Measurements from ENCODE around the gene MT1M.
A peak's percentile ranks its signal among the peaks of the same experiment; 100 is the strongest.

MT1M gene

GRCh38 chr16:56591377-56592060, 40.9 kb upstream of the MT1M start:
- in situ Hi-C loops (cut with HindIII; ENCODE audit: low pct_ligation_motif_present, low sequenced_read_pairs): no loop called here
- no peak for DNase-seq
- TF ChIP-seq, protein P1, sequence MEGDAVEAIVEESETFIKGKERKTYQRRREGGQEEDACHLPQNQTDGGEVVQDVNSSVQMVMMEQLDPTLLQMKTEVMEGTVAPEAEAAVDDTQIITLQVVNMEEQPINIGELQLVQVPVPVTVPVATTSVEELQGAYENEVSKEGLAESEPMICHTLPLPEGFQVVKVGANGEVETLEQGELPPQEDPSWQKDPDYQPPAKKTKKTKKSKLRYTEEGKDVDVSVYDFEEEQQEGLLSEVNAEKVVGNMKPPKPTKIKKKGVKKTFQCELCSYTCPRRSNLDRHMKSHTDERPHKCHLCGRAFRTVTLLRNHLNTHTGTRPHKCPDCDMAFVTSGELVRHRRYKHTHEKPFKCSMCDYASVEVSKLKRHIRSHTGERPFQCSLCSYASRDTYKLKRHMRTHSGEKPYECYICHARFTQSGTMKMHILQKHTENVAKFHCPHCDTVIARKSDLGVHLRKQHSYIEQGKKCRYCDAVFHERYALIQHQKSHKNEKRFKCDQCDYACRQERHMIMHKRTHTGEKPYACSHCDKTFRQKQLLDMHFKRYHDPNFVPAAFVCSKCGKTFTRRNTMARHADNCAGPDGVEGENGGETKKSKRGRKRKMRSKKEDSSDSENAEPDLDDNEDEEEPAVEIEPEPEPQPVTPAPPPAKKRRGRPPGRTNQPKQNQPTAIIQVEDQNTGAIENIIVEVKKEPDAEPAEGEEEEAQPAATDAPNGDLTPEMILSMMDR (IDR thresholded peaks at IDR 0.05; ENCODE audit: low read depth, low read length, missing control alignments): no peak
- H3K36me3 ChIP-seq (replicated peaks): no peaks in the 10 kb centered on the region
- H3K27me3 ChIP-seq (replicated peaks): peaks cover 23% of the 10 kb centered on the region
- no peak overlapping the region for H3K4me3 ChIP-seq (ENCODE audit: low read depth, low read length)
- no peak overlapping the region for H3K27ac ChIP-seq

GRCh38 chr16:56593573-56594291, 38.7 kb upstream of the MT1M start:
- TF ChIP-seq, protein P1 (IDR thresholded peaks at IDR 0.05; ENCODE audit: low read depth, low read length, missing control alignments): no peak
- Histone ChIP-seq H3K4me3 (ENCODE audit: low read depth, low read length) (no peak overlapping the region), H3K27ac (no peak overlapping the region), H3K36me3 (replicated peaks) (no peaks in the 10 kb centered on the region), H3K27me3 (replicated peaks) (peaks cover 18% of the 10 kb centered on the region)
- in situ Hi-C loops (cut with HindIII; ENCODE audit: low pct_ligation_motif_present, low sequenced_read_pairs): no loop called here
- no peak for DNase-seq

DNA sequence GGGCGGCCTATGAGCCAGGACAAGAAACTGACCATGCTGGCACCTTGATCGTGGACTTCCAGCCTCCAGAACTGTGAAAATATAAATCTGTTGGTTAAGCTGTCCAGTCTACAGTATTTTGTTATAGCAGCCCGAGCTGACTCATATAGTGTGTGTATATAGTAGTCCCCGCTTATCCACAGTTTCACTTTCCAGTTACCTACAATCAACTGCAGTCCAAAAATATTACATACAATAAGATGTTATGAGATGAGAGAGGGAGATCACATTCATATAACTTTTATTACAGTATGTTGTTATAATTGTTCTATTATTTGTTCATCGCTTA, 38.2 kb upstream of the MT1M start:
- in situ Hi-C loops (cut with HindIII; ENCODE audit: low pct_ligation_motif_present, low sequenced_read_pairs): no loop called here
- Histone ChIP-seq H3K36me3 (replicated peaks) (no peaks in the 10 kb centered on the region), H3K4me3 (ENCODE audit: low read depth, low read length) (no peak overlapping the region), H3K27me3 (replicated peaks) (peaks cover 12% of the 10 kb centered on the region), H3K27ac (no peak overlapping the region)
- TF ChIP-seq, protein P1 (IDR thresholded peaks at IDR 0.05; ENCODE audit: low read depth, low read length, missing control alignments): no peak
- DNase-seq: no peak

- in situ Hi-C loops (cut with HindIII; ENCODE audit: low pct_ligation_motif_present, low sequenced_read_pairs): no loop called here
- DNase-seq: peak; percentile 60
These were observed 32.0 kb upstream of the MT1M start for GRCh38 chr16:56600398-56600999.

DNA sequence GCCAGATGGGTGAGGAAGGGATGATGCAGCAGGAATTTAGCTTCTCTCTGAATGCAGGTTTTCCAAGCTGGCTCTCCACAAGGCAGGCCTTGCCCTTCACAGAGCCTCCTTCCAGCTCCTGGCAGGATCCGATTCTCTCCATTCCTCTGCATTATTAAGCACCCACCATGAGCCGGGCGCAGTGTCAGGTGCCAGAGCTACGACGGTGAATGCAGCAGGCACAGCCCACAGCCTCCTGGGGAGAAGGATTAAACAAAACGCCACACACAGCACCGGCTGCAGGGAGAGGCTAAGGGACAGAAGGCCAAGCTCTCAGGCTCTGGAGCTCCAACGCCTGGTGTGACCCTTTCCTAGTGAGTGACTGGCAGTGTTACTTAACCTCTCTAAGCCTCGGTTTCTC, 31.1 kb upstream of the MT1M start:
- in situ Hi-C loops (cut with HindIII; ENCODE audit: low pct_ligation_motif_present, low sequenced_read_pairs): no loop called here

More at GRCh38 chr16:56600398-56600999, 32.0 kb upstream of the MT1M start:
- Histone ChIP-seq H3K27me3 (replicated peaks) (no peaks in the 10 kb centered on the region), H3K27ac (no peak overlapping the region), H3K36me3 (replicated peaks) (no peaks in the 10 kb centered on the region), H3K4me3 (ENCODE audit: low read depth, low read length) (no peak overlapping the region)
- TF ChIP-seq, protein P1 (IDR thresholded peaks at IDR 0.05; ENCODE audit: low read depth, low read length, missing control alignments): peak; percentile 86

More for the DNA sequence above, 31.1 kb upstream of the MT1M start:
- DNase-seq: no peak
- H3K4me3 ChIP-seq (ENCODE audit: low read depth, low read length): no peak overlapping the region
- no peaks in the 10 kb centered on the region for H3K27me3 ChIP-seq (replicated peaks)
- H3K36me3 ChIP-seq (replicated peaks): no peaks in the 10 kb centered on the region
- no peak overlapping the region for H3K27ac ChIP-seq
- TF ChIP-seq, protein P1 (IDR thresholded peaks at IDR 0.05; ENCODE audit: low read depth, low read length, missing control alignments): no peak

All from brain microvascular endothelial cell (primary cell).